Activated CD4-positive, alpha-beta memory T cell treated with anti-CD3 and anti-CD28 coated beads for 36 hours (primary cell): ENCODE data around the gene MYDGF. TPM values are rescaled to one million over a fixed set of nuclear protein-coding genes. Genes with fewer than 3 reads are reported as not detected.

Experiments
- CTCF ChIA-PET: fragments of 350-600 bp; sonication (Branson Sonifier 250); formaldehyde crosslinking; loops from one replicate; lab custom pipeline; 2021; ENCODE audit warnings: antibody characterized with exemption, inconsistent platforms; lab: Charles Lee
- POLR2A ChIA-PET: fragments of 350-600 bp; sonication (Branson Sonifier 250); formaldehyde crosslinking; loops from one replicate; lab custom pipeline; 2021; ENCODE audit warnings: antibody characterized with exemption; lab: Charles Lee
- DNase-seq: peaks from one replicate; pipeline ENCODE4 v3.0.0-alpha.2; 2020
- H3K27ac Mint-ChIP-seq: one replicate; pipeline ENCODE4 v1.8.0; 2021; ENCODE audit warnings: mixed read lengths
- H3K27me3 Mint-ChIP-seq: one replicate; pipeline ENCODE4 v1.8.0; 2021; ENCODE audit warnings: mixed read lengths
- H3K36me3 Mint-ChIP-seq: one replicate; pipeline ENCODE4 v1.8.0; 2021; ENCODE audit warnings: mixed read lengths
- H3K4me1 Mint-ChIP-seq: one replicate; pipeline ENCODE4 v1.8.0; 2021; ENCODE audit warnings: low read depth, mixed read lengths
- H3K4me3 Mint-ChIP-seq: one replicate; pipeline ENCODE4 v1.8.0; 2021; ENCODE audit warnings: mild to moderate bottlenecking, mixed read lengths
- H3K9me3 Mint-ChIP-seq: one replicate; pipeline ENCODE4 v1.8.0; 2021; ENCODE audit warnings: mixed read lengths
- intact Hi-C: fragments of 100-400 bp; cut with micrococcal nuclease; formaldehyde crosslinking; loops from one replicate; pipeline ENCODE4 v1.15.1; 2023
- total RNA-seq, 2 experiments: library from RNA; stranded (reverse); gene quantifications; one replicate each; pipeline ENCODE4 v1.2.3, GENCODE V29; 2021

MYDGF gene
- total RNA-seq, 2 experiments from 2014 or later: 72.9 to 74.7 TPM

DNA sequence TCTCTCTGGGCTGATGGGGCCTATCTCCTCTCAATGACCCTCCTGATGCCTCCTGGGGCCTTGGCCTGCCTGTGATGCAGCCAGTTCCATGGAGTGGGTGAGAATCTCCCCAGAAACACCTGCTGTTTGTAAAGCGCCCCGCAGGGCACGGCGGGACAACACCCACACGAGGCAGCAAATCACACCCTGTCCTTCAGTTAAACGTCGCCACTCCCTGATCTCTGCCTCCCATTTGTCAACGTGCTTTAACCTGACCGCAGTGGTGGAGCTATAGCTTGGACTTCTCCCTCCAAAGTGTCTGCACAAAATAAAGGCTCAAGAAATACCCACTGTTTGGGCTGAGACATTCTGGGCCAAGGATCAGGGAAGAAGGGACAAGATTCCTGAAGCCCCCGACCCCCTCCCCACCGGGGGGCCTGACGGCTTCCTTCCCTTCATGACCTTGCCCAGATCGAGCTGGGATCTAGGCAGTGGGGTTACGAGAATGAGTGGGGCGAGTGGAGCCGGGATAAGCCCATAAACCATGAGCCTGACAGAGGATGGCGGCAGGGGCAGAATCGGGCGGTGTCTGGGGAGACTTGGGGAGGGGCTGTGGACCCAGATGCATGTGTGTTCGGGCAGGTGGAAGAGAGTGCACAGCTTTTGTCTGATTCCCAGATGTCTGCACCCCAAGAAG, 8.0 kb downstream of the MYDGF start:
- POLR2A ChIA-PET: no interaction called here
- no peak for DNase-seq
- intact Hi-C loops: no loop called here
- Mint-ChIP-seq H3K9me3 (no peaks in the 10 kb centered on the region), H3K27ac (no peak overlapping the region), H3K4me3 (no peak overlapping the region), H3K4me1 (no peaks in the 10 kb centered on the region), H3K27me3 (no peaks in the 10 kb centered on the region), H3K36me3 (peaks cover 21% of the 10 kb centered on the region)
- CTCF ChIA-PET: interaction anchor here (0.8 kb wide), 1 partner anchor 15 kb away, joined by 3 read pairs; no protein-coding TSS in a partner anchor

DNA sequence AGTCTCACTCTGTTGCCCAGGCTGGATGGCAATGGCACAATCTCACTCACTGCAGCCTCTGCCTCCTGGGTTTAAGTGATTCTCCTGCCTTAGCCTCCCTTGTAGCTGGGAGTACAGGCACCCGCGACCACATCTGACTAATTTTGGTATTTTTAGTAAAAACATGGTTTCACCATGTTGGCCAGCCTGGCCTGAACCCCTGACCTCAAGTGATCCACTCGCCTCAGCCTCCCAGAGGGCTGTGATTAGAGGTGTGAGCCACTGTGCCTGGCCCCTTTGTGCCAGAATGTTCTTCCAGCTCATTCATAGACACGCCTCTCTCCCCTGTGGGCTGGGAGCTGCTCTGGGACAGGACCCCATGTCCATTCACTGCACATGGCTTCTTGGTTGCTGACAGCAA, 9.1 kb downstream of the MYDGF start:
- Mint-ChIP-seq H3K4me3 (no peak overlapping the region), H3K27me3 (no peaks in the 10 kb centered on the region), H3K9me3 (no peaks in the 10 kb centered on the region), H3K36me3 (peaks cover 21% of the 10 kb centered on the region), H3K27ac (no peak overlapping the region), H3K4me1 (no peaks in the 10 kb centered on the region)
- ChIA-PET POLR2A (no interaction called here), CTCF (no interaction called here)
- DNase-seq: no peak
- intact Hi-C loops: no loop called here

GRCh38 chr19:4660181-4660791, 9.9 kb downstream of the MYDGF start:
- Mint-ChIP-seq H3K4me1 (no peaks in the 10 kb centered on the region), H3K9me3 (no peaks in the 10 kb centered on the region), H3K4me3 (no peak overlapping the region), H3K36me3 (peaks cover 19% of the 10 kb centered on the region), H3K27me3 (no peaks in the 10 kb centered on the region), H3K27ac (no peak overlapping the region)
- intact Hi-C loops: no loop called here
- POLR2A ChIA-PET: no interaction called here
- peak; percentile 31 for DNase-seq
- CTCF ChIA-PET: no interaction called here

GRCh38 chr19:4657835-4658234, 12.3 kb downstream of the MYDGF start:
- H3K4me3 Mint-ChIP-seq: no peak overlapping the region
- H3K27me3 Mint-ChIP-seq: no peaks in the 10 kb centered on the region
- no peak for DNase-seq
- ChIA-PET CTCF (no interaction called here), POLR2A (interaction anchor here (0.5 kb wide), 1 partner anchor 84 kb away, joined by 4 read pairs; no protein-coding TSS in a partner anchor)
- no peaks in the 10 kb centered on the region for H3K9me3 Mint-ChIP-seq
- intact Hi-C loops: no loop called here
- H3K4me1 Mint-ChIP-seq: no peaks in the 10 kb centered on the region
- peaks cover 30% of the 10 kb centered on the region for H3K36me3 Mint-ChIP-seq
- no peak overlapping the region for H3K27ac Mint-ChIP-seq

GRCh38 chr19:4657262-4657661, 12.9 kb downstream of the MYDGF start:
- no peak overlapping the region for H3K4me3 Mint-ChIP-seq
- no peaks in the 10 kb centered on the region for H3K9me3 Mint-ChIP-seq
- intact Hi-C loops: no loop called here
- ChIA-PET CTCF (no interaction called here), POLR2A (no interaction called here)
- H3K36me3 Mint-ChIP-seq: peaks cover 28% of the 10 kb centered on the region
- no peaks in the 10 kb centered on the region for H3K27me3 Mint-ChIP-seq
- no peak overlapping the region for H3K27ac Mint-ChIP-seq
- H3K4me1 Mint-ChIP-seq: no peaks in the 10 kb centered on the region
- DNase-seq: no peak

GRCh38 chr19:4656102-4656501, 14.0 kb downstream of the MYDGF start:
- Mint-ChIP-seq H3K4me1 (no peaks in the 10 kb centered on the region), H3K27ac (no peak overlapping the region), H3K9me3 (no peaks in the 10 kb centered on the region), H3K36me3 (peaks cover 25% of the 10 kb centered on the region), H3K27me3 (no peaks in the 10 kb centered on the region), H3K4me3 (no peak overlapping the region)
- intact Hi-C loops: no loop called here
- ChIA-PET POLR2A (no interaction called here), CTCF (interaction anchor here (0.6 kb wide), 1 partner anchor 153 kb away, joined by 5 read pairs; no protein-coding TSS in a partner anchor)
- no peak for DNase-seq

- H3K9me3 Mint-ChIP-seq: no peaks in the 10 kb centered on the region
- intact Hi-C loops: no loop called here
- no peak overlapping the region for H3K4me3 Mint-ChIP-seq
- peaks cover 18% of the 10 kb centered on the region for H3K36me3 Mint-ChIP-seq
- no peaks in the 10 kb centered on the region for H3K27me3 Mint-ChIP-seq
- H3K4me1 Mint-ChIP-seq: no peaks in the 10 kb centered on the region
- DNase-seq: no peak
- H3K27ac Mint-ChIP-seq: no peak overlapping the region
- ChIA-PET POLR2A (interaction anchor here (0.6 kb wide), 1 partner anchor 201 kb away, joined by 4 read pairs; no protein-coding TSS in a partner anchor), CTCF (no interaction called here)
Observed at GRCh38 chr19:4654437-4655361, 15.4 kb downstream of the MYDGF start.

DNA sequence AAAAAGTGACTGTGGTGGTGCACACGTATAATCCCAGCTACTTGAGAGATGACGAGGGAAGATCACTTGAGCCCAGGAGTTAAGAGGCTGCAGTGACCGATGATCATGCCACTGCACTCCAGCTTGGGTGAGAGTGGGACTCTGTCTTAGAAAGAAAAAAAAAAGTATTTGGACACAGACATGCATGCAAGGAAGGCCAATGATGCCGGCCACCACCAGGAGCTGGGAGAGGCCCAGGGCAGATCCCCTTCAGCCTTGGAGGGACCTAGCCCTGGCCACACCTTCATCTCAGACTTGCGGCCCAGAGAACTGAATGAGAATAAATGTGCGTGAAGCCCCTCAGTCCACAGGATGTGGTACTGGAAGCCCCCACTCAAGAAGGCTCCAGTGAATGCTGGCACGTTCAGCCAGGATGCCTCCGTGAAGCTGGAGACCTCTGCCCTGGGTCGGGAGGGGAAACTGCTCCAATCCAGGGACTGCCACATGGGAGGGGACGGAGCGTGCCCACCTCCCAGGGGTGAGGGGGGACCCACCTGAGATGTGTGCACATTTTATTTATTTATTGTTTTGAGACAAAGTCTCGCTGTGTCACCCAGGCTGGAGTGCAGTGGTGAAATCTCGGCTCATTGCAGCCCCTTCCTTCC, 16.2 kb downstream of the MYDGF start:
- CTCF ChIA-PET: no interaction called here
- Mint-ChIP-seq H3K4me1 (no peaks in the 10 kb centered on the region), H3K27me3 (no peaks in the 10 kb centered on the region), H3K9me3 (no peaks in the 10 kb centered on the region), H3K27ac (no peak overlapping the region), H3K36me3 (peaks cover 11% of the 10 kb centered on the region), H3K4me3 (no peak overlapping the region)
- intact Hi-C loops: no loop called here
- no peak for DNase-seq
- POLR2A ChIA-PET: interaction anchor here (0.5 to 0.6 kb wide), 2 partner anchors 200 to 1649 kb away, joined by 4 read pairs; no protein-coding TSS in a partner anchor

DNA sequence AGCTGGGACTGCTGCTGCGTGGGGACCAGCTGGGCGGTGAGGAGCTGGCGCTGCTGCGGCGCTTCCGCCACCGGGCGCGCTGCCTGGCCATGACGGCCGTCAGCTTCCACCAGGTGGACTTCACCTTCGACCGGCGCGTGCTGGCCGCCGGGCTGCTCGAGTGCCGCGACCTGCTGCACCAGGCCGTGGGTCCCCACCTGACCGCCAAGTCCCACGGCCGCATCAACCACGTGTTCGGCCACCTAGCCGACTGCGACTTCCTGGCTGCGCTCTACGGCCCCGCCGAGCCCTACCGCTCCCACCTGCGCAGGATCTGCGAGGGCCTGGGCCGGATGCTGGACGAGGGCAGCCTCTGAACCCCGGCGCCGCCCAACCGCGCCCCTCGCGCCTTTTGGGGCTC, 18.1 kb downstream of the MYDGF start:
- ChIA-PET CTCF (no interaction called here), POLR2A (no interaction called here)
- intact Hi-C loops: no loop called here

DNA sequence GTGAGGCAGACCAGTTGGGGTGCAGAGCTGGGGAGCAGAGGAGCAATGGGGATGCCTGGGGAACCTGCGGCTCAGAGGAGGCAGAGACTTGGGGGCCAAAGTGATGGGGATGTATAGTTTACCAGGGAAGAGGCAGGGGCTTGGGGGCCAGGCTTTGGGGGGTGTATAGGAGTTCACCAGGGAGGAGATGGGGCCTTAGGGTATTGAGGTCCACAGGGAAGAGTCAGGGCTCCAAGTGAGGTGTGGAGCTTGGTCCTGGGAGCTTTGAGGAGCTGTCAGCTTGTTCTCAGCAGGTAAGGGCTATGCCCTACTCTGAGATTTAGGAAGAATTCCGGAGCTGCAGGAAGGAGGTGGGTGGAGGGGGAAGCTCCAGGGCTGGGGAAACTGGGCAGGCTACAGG, 20.0 kb downstream of the MYDGF start:
- intact Hi-C loops: no loop called here
- no peak overlapping the region for H3K4me3 Mint-ChIP-seq
- DNase-seq: no peak
- H3K27ac Mint-ChIP-seq: no peak overlapping the region
- no peaks in the 10 kb centered on the region for H3K27me3 Mint-ChIP-seq
- no peaks in the 10 kb centered on the region for H3K9me3 Mint-ChIP-seq
- ChIA-PET CTCF (no interaction called here), POLR2A (no interaction called here)
- peaks cover 14% of the 10 kb centered on the region for H3K36me3 Mint-ChIP-seq
- H3K4me1 Mint-ChIP-seq: no peaks in the 10 kb centered on the region

More for the DNA sequence above, 18.1 kb downstream of the MYDGF start:
- Mint-ChIP-seq H3K4me1 (no peaks in the 10 kb centered on the region), H3K36me3 (peaks cover 11% of the 10 kb centered on the region), H3K27me3 (no peaks in the 10 kb centered on the region), H3K27ac (no peak overlapping the region), H3K9me3 (no peaks in the 10 kb centered on the region), H3K4me3 (no peak overlapping the region)
- no peak for DNase-seq

DNA sequence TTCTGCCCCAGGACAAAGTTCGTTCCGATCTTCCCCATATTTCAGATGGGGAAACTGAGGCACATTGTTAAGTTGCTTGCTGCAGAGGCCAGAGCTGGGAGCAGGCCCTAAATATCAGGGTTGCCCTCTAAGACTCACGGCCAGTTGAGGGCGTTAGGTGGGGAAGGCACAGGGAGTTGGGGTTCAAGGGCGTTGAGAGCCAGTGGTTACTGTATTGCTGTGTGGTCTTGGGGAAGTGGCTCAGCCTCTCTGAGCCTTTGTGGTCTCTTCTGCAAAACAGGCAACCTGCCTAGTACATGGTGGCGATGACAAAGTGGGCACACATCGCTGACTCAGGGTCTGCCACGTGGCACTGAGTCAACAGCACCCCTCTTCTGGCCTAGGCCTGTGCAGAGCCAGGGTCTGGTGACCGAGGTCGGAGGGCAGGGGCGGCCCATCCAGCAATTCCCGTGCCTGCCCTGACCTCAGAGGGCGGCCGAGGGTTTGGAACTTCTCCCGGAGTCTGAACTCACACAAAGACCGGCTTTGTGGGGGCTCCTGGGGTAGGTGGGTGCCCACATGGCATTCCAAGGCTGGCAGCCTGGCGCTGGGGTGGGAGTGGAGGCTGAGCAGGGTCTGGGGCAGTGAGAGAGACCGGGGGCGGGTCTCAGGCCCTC, 20.6 kb downstream of the MYDGF start:
- ChIA-PET CTCF (no interaction called here), POLR2A (no interaction called here)
- no peak for DNase-seq

More for the DNA sequence above, 20.6 kb downstream of the MYDGF start:
- peaks cover 11% of the 10 kb centered on the region for H3K36me3 Mint-ChIP-seq
- intact Hi-C loops: no loop called here
- H3K4me1 Mint-ChIP-seq: no peaks in the 10 kb centered on the region
- H3K27me3 Mint-ChIP-seq: no peaks in the 10 kb centered on the region
- H3K9me3 Mint-ChIP-seq: no peaks in the 10 kb centered on the region
- H3K4me3 Mint-ChIP-seq: no peak overlapping the region
- H3K27ac Mint-ChIP-seq: no peak overlapping the region
